ENCODE results near the gene MAGED4. TPM values are rescaled to one million over a fixed set of nuclear protein-coding genes. Genes with fewer than 3 reads are reported as not detected.

The MAGED4 gene
- total RNA-seq, 2 experiments from 2014 or later, result 0.25 TPM; not detected in 1

- intact Hi-C loops (cut with micrococcal nuclease), result no loop called here
- Mint-ChIP-seq H3K36me3 (ENCODE audit: low read depth) (no peaks in the 10 kb centered on the region), H3K27me3 (ENCODE audit: low read depth) (peaks cover 7% of the 10 kb centered on the region), H3K27ac (no peak overlapping the region), H3K9me3 (peaks cover 3% of the 10 kb centered on the region), H3K4me3 (no peak overlapping the region), H3K4me1 (ENCODE audit: low read depth) (no peaks in the 10 kb centered on the region)
- CTCF ChIA-PET, result no interaction called here
- no peak for DNase-seq
Measured at GRCh38 chrX:52217494-52218160, 32.9 kb downstream of the MAGED4 start.

GRCh38 chrX:52220936-52221335 is 36.2 kb downstream of the MAGED4 start:
- no peaks in the 10 kb centered on the region for H3K36me3 Mint-ChIP-seq (ENCODE audit: low read depth)
- CTCF ChIA-PET, result no interaction called here
- no peaks in the 10 kb centered on the region for H3K4me1 Mint-ChIP-seq (ENCODE audit: low read depth)
- no peak overlapping the region for H3K27ac Mint-ChIP-seq
- intact Hi-C loops (cut with micrococcal nuclease), result no loop called here
- H3K9me3 Mint-ChIP-seq, result peaks cover 3% of the 10 kb centered on the region
- H3K4me3 Mint-ChIP-seq, result no peak overlapping the region
- no peak for DNase-seq
- no peaks in the 10 kb centered on the region for H3K27me3 Mint-ChIP-seq (ENCODE audit: low read depth)

Other genes starting within 250 kb of the MAGED4 start
- 1 to 10 TPM in 1 of 2 experiments, under 1 TPM in 1; 0.44 to 1.4 TPM for gene MAGED4B, start 115.7 kb upstream of the MAGED4 start, total RNA-seq
- not detected for gene XAGE2, start 184.1 kb downstream of the MAGED4 start, total RNA-seq

Measured in activated naive CD4-positive, alpha-beta T cell treated with anti-CD3 and anti-CD28 coated beads for 36 hours (primary cell).